GM12892 (cell line): ENCODE results near the gene ABAT.

Experiments
- POLR2A ChIP-seq: IDR thresholded peaks from 2 replicates; pipeline ENCODE4 v1.6.1; 2011; ENCODE audit warnings: low read depth, low read length, control low read depth
- POLR2AphosphoS5 ChIP-seq: IDR thresholded peaks from 2 replicates; pipeline ENCODE4 v1.6.1; 2011; ENCODE audit warnings: low read depth, low read length, control low read depth
- TAF1 ChIP-seq: IDR thresholded peaks from 2 replicates; pipeline ENCODE4 v1.6.1; 2011; ENCODE audit warnings: low read depth, mild to moderate bottlenecking, control low read depth, low read length, borderline replicate concordance

DNA sequence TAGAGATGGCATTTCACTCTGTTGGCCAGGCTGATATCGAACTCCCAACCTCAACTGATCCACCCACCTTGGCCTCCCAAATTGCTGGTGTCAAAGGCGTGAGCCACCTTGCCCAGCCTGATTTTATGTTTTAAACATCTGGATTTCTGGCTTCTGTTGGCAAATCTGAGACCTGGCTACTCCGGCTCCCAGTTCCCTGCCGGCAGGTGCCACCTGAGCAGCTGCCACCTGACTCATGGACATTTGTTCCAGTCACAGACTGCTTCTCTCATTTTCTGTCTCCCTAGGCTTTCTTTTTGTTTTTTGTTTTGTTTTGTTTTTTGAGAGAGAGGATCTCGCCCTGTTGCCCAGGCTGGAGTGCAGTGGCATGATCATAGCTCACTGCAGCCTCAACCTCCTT, 132.8 kb downstream of the ABAT start:
- no peak for TF ChIP-seq POLR2A
- no peak for TF ChIP-seq TAF1
- no peak for TF ChIP-seq POLR2AphosphoS5
